ENCODE results near the gene CARMIL1. TPM values are rescaled to one million over a fixed set of nuclear protein-coding genes. Genes with fewer than 3 reads are reported as not detected.

CARMIL1 gene
- total and polyA plus RNA-seq, 4 experiments from 2014 or later = 0.08 to 3.5 (median 2.4) TPM

GRCh38 chr6:25366903-25367545 is 87.8 kb downstream of the CARMIL1 start:
- CTCF ChIA-PET (ENCODE audit: partially characterized antibody) = interaction anchor here (0.6 to 2.4 kb wide), 7 partner anchors 11 to 123 kb away, joined by 3 to 12 read pairs (median 4); partner anchors contain the start of gene CARMIL1

DNA sequence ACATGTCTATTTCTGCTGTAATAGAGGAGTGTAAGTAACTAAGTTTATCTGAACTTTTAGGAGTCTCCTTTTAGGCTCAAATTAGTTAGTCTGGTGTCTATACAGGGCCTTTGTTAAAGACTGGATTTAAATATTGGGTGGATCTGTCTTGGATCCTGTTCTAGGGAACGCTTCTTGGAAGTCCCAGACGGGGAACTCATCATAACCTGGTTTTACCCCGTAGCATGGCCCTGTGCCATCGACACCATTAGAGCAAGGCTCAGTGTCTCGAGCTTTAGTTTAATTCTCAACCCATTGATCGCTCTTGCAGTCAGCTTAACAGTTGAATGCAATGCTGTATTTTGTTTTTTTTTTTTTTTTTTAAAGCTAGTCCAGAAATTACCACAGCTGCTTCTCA is 89.9 kb downstream of the CARMIL1 start:
- H3K4me3 Mint-ChIP-seq = peak overlapping the region in 5 of 8 donors; percentile 63 to 88 (median 71)

More at GRCh38 chr6:25366903-25367545, 87.8 kb downstream of the CARMIL1 start:
- POLR2A ChIA-PET (ENCODE audit: partially characterized antibody) = interaction anchor here (0.8 to 6.8 kb wide), 8 partner anchors 12 to 88 kb away, joined by 3 to 51 read pairs (median 4); partner anchors contain the start of gene CARMIL1
- Mint-ChIP-seq H3K27me3 (no peaks in the 10 kb centered on the region), H3K4me1 (peaks cover 44 to 71% (median 60%) of the 10 kb centered on the region in 4 donors), H3K27ac (peak overlapping the region; percentile 72 to 98 (median 95)), H3K4me3 (peak overlapping the region; percentile 65 to 89 (median 84)), H3K36me3 (no peaks in the 10 kb centered on the region), H3K9me3 (peaks cover 0 to 1% (median 0%) of the 10 kb centered on the region in 8 donors)
- Histone ChIP-seq H3K27ac (ENCODE audit: low read depth, low read length) (peak overlapping the region; percentile 47), H3K36me3 (ENCODE audit: insufficient read depth, low read length) (no peaks in the 10 kb centered on the region), H3K9me3 (ENCODE audit: control insufficient read depth in 1 of 2, low read length in 2 of 2) (no peaks in the 10 kb centered on the region), H3K4me3 (ENCODE audit: low read length in 2 of 2) (peak overlapping the region in 1 of 2 donors; percentile 38), H3K4me1 (ENCODE audit: insufficient read depth, low read length) (peaks cover 49% of the 10 kb centered on the region), H3K27me3 (ENCODE audit: insufficient read depth, low read length) (no peaks in the 10 kb centered on the region)
- peak; percentile 44 to 69 (median 50) for DNase-seq
- intact Hi-C loops (cut with micrococcal nuclease) = loop anchor here (2.0 to 5.0 kb wide), 2 partner anchors 40 to 88 kb away; partner anchors contain the start of gene CARMIL1

GRCh38 chr6:25369433-25370177 is 90.4 kb downstream of the CARMIL1 start:
- peak in 1 of 5 donors; percentile 34 for DNase-seq
- Mint-ChIP-seq H3K9me3 (peaks cover 3 to 11% (median 7%) of the 10 kb centered on the region in 8 donors), H3K4me1 (peaks cover 44 to 91% (median 66%) of the 10 kb centered on the region in 4 donors), H3K27ac (peak overlapping the region; percentile 56 to 97 (median 81)), H3K27me3 (no peaks in the 10 kb centered on the region), H3K36me3 (peaks cover 4% of the 10 kb centered on the region in 2 donors), H3K4me3 (peak overlapping the region; percentile 57 to 88 (median 74))
- no peaks in the 10 kb centered on the region for H3K27me3 ChIP-seq (ENCODE audit: insufficient read depth, low read length)
- H3K36me3 ChIP-seq (ENCODE audit: insufficient read depth, low read length) = no peaks in the 10 kb centered on the region
- peak overlapping the region; percentile 28 for H3K27ac ChIP-seq (ENCODE audit: low read depth, low read length)
- H3K4me3 ChIP-seq (ENCODE audit: low read length in 2 of 2) = peak overlapping the region; percentile 5 to 32
- no peaks in the 10 kb centered on the region for H3K9me3 ChIP-seq (ENCODE audit: control insufficient read depth in 1 of 2, low read length in 2 of 2)
- ChIA-PET CTCF (ENCODE audit: partially characterized antibody) (interaction anchor here (0.7 to 2.5 kb wide), 8 partner anchors 17 to 121 kb away, joined by 3 to 15 read pairs (median 4); partner anchors contain the start of gene CARMIL1), POLR2A (ENCODE audit: partially characterized antibody) (interaction anchor here (0.7 to 6.8 kb wide), 4 partner anchors 35 to 648 kb away, joined by 3 to 51 read pairs (median 3); partner anchors contain the start of gene CARMIL1)
- H3K4me1 ChIP-seq (ENCODE audit: insufficient read depth, low read length) = peaks cover 49% of the 10 kb centered on the region
- intact Hi-C loops (cut with micrococcal nuclease) = loop anchor here (5.0 kb wide), 2 partner anchors 38 to 103 kb away; no protein-coding TSS in a partner anchor

More for the DNA sequence above, 89.9 kb downstream of the CARMIL1 start:
- peaks cover 44 to 85% (median 64%) of the 10 kb centered on the region in 4 donors for H3K4me1 Mint-ChIP-seq
- peak overlapping the region; percentile 11 to 97 (median 56) for H3K27ac Mint-ChIP-seq
- ChIA-PET POLR2A (ENCODE audit: partially characterized antibody) (interaction anchor here (1.0 to 6.8 kb wide), 2 partner anchors 36 to 648 kb away, joined by 3 to 51 read pairs; a partner anchor contains a TSS), CTCF (ENCODE audit: partially characterized antibody) (interaction anchor here (0.7 to 2.5 kb wide), 6 partner anchors 16 to 121 kb away, joined by 3 to 15 read pairs (median 5); partner anchors contain the start of gene CARMIL1)
- H3K36me3 Mint-ChIP-seq = peaks cover 1 to 3% of the 10 kb centered on the region in 2 donors
- Histone ChIP-seq H3K9me3 (ENCODE audit: control insufficient read depth in 1 of 2, low read length in 2 of 2) (no peaks in the 10 kb centered on the region), H3K36me3 (ENCODE audit: insufficient read depth, low read length) (no peaks in the 10 kb centered on the region), H3K4me3 (ENCODE audit: low read length in 2 of 2) (peak overlapping the region in 1 of 2 donors; percentile 5), H3K27ac (ENCODE audit: low read depth, low read length) (peak overlapping the region; percentile 28), H3K4me1 (ENCODE audit: insufficient read depth, low read length) (peaks cover 49% of the 10 kb centered on the region), H3K27me3 (ENCODE audit: insufficient read depth, low read length) (no peaks in the 10 kb centered on the region)
- intact Hi-C loops (cut with micrococcal nuclease) = loop anchor here (5.0 kb wide), 1 partner anchor 38 kb away; no protein-coding TSS in a partner anchor
- H3K9me3 Mint-ChIP-seq = peaks cover 0 to 5% (median 2%) of the 10 kb centered on the region in 8 donors
- DNase-seq = no peak
- H3K27me3 Mint-ChIP-seq = no peaks in the 10 kb centered on the region

DNA sequence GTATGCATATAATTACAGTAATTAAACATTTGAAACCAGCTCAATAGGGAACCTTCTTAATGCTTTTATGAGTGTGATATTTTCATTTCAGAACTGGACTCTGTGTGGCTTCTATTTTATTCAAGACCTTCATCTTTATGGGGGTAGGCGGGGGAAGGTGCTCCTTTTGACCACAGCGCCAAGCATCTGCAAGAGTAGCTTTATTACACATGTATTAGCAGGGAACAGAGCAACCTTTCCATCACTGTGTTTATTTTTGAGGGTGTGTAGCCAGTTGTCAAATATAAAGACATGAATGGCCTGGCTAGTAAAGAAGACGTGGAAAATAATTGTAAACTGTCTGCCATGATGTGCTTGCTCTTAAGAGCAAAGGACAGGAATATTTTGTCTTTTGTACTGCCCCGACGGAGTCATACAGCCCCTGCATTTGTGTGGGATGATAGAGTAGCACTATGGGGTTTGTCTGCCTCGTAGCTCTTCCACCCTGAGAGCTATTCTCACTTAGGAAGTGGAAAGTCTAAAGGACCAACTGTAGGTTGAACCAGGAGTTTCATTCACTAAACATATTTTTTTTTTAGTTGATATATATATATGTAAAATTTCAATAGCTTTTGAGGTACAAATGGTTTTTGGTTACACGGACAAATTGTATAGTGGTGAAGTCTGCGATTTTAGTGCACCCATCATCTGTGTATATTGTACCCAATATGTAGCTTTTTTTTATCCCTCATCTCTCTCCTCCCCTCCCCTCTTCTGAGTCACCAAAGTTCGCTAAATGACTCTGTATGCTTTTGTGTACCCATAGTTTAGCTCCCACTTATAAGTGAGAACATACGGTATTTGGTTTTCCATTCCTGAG is 91.2 kb downstream of the CARMIL1 start:
- H3K36me3 ChIP-seq (ENCODE audit: insufficient read depth, low read length) = no peaks in the 10 kb centered on the region
- H3K27ac ChIP-seq (ENCODE audit: low read depth, low read length) = peak overlapping the region; percentile 28
- DNase-seq = no peak
- peak overlapping the region; percentile 56 to 88 (median 74) for H3K4me3 Mint-ChIP-seq
- H3K27me3 ChIP-seq (ENCODE audit: insufficient read depth, low read length) = no peaks in the 10 kb centered on the region
- ChIA-PET CTCF (ENCODE audit: partially characterized antibody) (interaction anchor here (0.7 to 2.5 kb wide), 6 partner anchors 35 to 120 kb away, joined by 3 to 15 read pairs (median 5); partner anchors contain the start of gene CARMIL1), POLR2A (ENCODE audit: partially characterized antibody) (interaction anchor here (0.7 to 6.8 kb wide), 4 partner anchors 34 to 647 kb away, joined by 3 to 51 read pairs (median 3); partner anchors contain the start of gene CARMIL1)
- peaks cover 44 to 92% (median 65%) of the 10 kb centered on the region in 4 donors for H3K4me1 Mint-ChIP-seq
- intact Hi-C loops (cut with micrococcal nuclease) = loop anchor here (5.0 kb wide), 1 partner anchor 102 kb away; no protein-coding TSS in a partner anchor
- peaks cover 4 to 7% of the 10 kb centered on the region in 2 donors for H3K36me3 Mint-ChIP-seq
- H3K4me1 ChIP-seq (ENCODE audit: insufficient read depth, low read length) = peaks cover 49% of the 10 kb centered on the region
- H3K9me3 ChIP-seq (ENCODE audit: control insufficient read depth in 1 of 2, low read length in 2 of 2) = no peaks in the 10 kb centered on the region
- H3K9me3 Mint-ChIP-seq = peaks cover 4 to 18% (median 13%) of the 10 kb centered on the region in 8 donors
- no peaks in the 10 kb centered on the region for H3K27me3 Mint-ChIP-seq
- peak overlapping the region in 1 of 2 donors; percentile 32 for H3K4me3 ChIP-seq (ENCODE audit: low read length in 2 of 2)
- H3K27ac Mint-ChIP-seq = peak overlapping the region in 5 of 7 donors; percentile 20 to 97 (median 84)

DNA sequence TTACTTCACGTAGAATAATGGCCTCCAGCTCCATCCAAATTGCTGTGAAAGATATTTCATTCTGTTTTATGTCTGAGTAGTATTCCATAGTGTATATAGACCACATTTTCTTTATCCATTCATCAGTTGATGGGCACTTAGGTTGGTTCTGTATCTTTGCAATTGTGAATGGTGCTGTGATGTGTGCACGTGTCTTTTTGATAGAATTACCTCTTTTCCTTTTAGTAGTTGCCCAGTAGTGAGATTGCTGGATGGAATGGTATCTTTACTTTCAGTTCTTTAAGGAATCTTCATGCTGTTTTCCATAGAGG is 91.8 kb downstream of the CARMIL1 start:
- ChIA-PET POLR2A (ENCODE audit: partially characterized antibody) (interaction anchor here (1.6 to 6.8 kb wide), 2 partner anchors 34 to 38 kb away, joined by 3 to 51 read pairs; no protein-coding TSS in a partner anchor), CTCF (ENCODE audit: partially characterized antibody) (interaction anchor here (2.5 kb wide), 1 partner anchor 105 kb away, joined by 15 read pairs; no protein-coding TSS in a partner anchor)
- intact Hi-C loops (cut with micrococcal nuclease) = loop anchor here (5.0 kb wide), 1 partner anchor 101 kb away; no protein-coding TSS in a partner anchor
- no peaks in the 10 kb centered on the region for H3K36me3 ChIP-seq (ENCODE audit: insufficient read depth, low read length)
- Mint-ChIP-seq H3K36me3 (peaks cover 5 to 12% of the 10 kb centered on the region in 2 donors), H3K4me3 (peak overlapping the region in 7 of 8 donors; percentile 22 to 87 (median 56)), H3K9me3 (peaks cover 6 to 22% (median 17%) of the 10 kb centered on the region in 8 donors), H3K4me1 (peaks cover 44 to 86% (median 62%) of the 10 kb centered on the region in 4 donors), H3K27me3 (no peaks in the 10 kb centered on the region), H3K27ac (peak overlapping the region in 1 of 7 donors; percentile 74)
- H3K27ac ChIP-seq (ENCODE audit: low read depth, low read length) = no peak overlapping the region
- H3K4me3 ChIP-seq (ENCODE audit: low read length in 2 of 2) = no peak overlapping the region
- H3K4me1 ChIP-seq (ENCODE audit: insufficient read depth, low read length) = peaks cover 49% of the 10 kb centered on the region
- DNase-seq = no peak
- H3K9me3 ChIP-seq (ENCODE audit: control insufficient read depth in 1 of 2, low read length in 2 of 2) = no peaks in the 10 kb centered on the region
- H3K27me3 ChIP-seq (ENCODE audit: insufficient read depth, low read length) = no peaks in the 10 kb centered on the region

DNA sequence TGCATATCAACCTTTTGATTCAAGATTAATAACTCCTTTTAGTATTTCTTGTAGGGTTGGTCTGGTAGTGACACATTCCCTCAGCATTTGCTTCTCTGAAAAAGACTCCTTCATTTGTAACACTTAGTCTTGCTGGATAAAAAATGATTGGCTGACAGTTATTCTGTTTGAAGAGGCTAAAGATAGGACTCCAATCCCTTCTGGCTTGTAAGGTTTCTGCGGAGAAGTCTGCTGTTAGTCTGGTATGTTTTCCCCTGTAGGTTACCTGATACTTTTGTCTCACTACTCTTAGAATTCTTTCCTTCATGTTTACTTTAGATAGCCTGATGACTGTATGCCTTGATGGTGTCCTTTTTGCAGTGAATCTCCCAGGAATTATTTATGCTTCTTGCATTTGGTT is 96.0 kb downstream of the CARMIL1 start:
- no peak overlapping the region for H3K27ac Mint-ChIP-seq
- POLR2A ChIA-PET (ENCODE audit: partially characterized antibody) = no interaction called here
- Histone ChIP-seq H3K27me3 (ENCODE audit: insufficient read depth, low read length) (no peaks in the 10 kb centered on the region), H3K36me3 (ENCODE audit: insufficient read depth, low read length) (no peaks in the 10 kb centered on the region), H3K4me1 (ENCODE audit: insufficient read depth, low read length) (peaks cover 10% of the 10 kb centered on the region), H3K4me3 (ENCODE audit: low read length in 2 of 2) (no peak overlapping the region), H3K9me3 (ENCODE audit: control insufficient read depth in 1 of 2, low read length in 2 of 2) (no peaks in the 10 kb centered on the region), H3K27ac (ENCODE audit: low read depth, low read length) (no peak overlapping the region)
- DNase-seq = no peak
- CTCF ChIA-PET (ENCODE audit: partially characterized antibody) = no interaction called here
- intact Hi-C loops (cut with micrococcal nuclease) = no loop called here
- peaks cover 7 to 12% of the 10 kb centered on the region in 2 donors for H3K36me3 Mint-ChIP-seq
- peaks cover 0 to 2% of the 10 kb centered on the region in 2 donors for H3K27me3 Mint-ChIP-seq
- H3K4me1 Mint-ChIP-seq = peaks cover 16 to 68% (median 25%) of the 10 kb centered on the region in 4 donors
- no peak overlapping the region for H3K4me3 Mint-ChIP-seq
- peaks cover 6 to 25% (median 20%) of the 10 kb centered on the region in 8 donors for H3K9me3 Mint-ChIP-seq
